Keratinocyte (primary cell): ENCODE results near the gene TNS1. TPM values are rescaled to one million over a fixed set of nuclear protein-coding genes. Genes with fewer than 3 reads are reported as not detected.
A peak's percentile ranks its signal among the peaks of the same experiment; 100 is the strongest.

Experiments used
- DNase-seq: peaks from one replicate; pipeline ENCODE4 v3.0.0-alpha.2; 2011; ENCODE audit warnings: low read depth, missing footprints, low spot score
- FAIRE-seq: peaks from 2 replicates; lab custom pipeline; 2011; peaks lifted over from hg19 to GRCh38; lab: Jason Lieb, UNC
- H2AFZ ChIP-seq: 2 replicates; pipeline ENCODE4 v1.6.0; 2012; ENCODE audit warnings: low read length, control low read depth, inconsistent platforms; ENCODE audit not compliant: control insufficient read depth
- H3K27ac ChIP-seq: 2 replicates; pipeline ENCODE4 v1.5.1; 2011; ENCODE audit warnings: low read length; ENCODE audit not compliant: control insufficient read depth, insufficient read depth
- H3K27me3 ChIP-seq: 3 replicates; pipeline ENCODE4 v1.6.0; 2011; ENCODE audit warnings: low read length; ENCODE audit not compliant: control insufficient read depth, insufficient read depth; ENCODE audit errors: extremely low read depth
- H3K36me3 ChIP-seq, 2 experiments: 2 replicates in 1 of 2; 3 replicates in 1 of 2; pipeline ENCODE4 v1.5.1; 2011; ENCODE audit warnings: low read length in 2 of 2, mild to moderate bottlenecking in 1 of 2; ENCODE audit not compliant: control insufficient read depth in 2 of 2, insufficient read depth in 2 of 2; ENCODE audit errors: extremely low read depth in 1 of 2
- H3K4me1 ChIP-seq: 3 replicates; pipeline ENCODE4 v1.5.1; 2011; ENCODE audit warnings: low read length; ENCODE audit not compliant: control insufficient read depth, insufficient read depth; ENCODE audit errors: extremely low read depth
- H3K4me2 ChIP-seq: 3 replicates; pipeline ENCODE4 v1.6.0; 2011; ENCODE audit warnings: low read depth, low read length; ENCODE audit not compliant: control insufficient read depth, insufficient read depth; ENCODE audit errors: extremely low read depth
- H3K4me3 ChIP-seq, 3 experiments: fragments of 200-600 bp in 1 of 3; sonication (generic) in 1 of 3; 2 replicates in 2 of 3; 3 replicates in 1 of 3; pipeline ENCODE4 v1.5.1; 2011 to 2016; ENCODE audit warnings: low read length in 3 of 3, mild to moderate bottlenecking in 3 of 3, control low read depth in 2 of 3, inconsistent platforms in 1 of 3, low read depth in 1 of 3, mixed read lengths in 1 of 3, mixed run types in 1 of 3, moderate library complexity in 1 of 3; ENCODE audit not compliant: control insufficient read depth in 2 of 3, insufficient read depth in 2 of 3; ENCODE audit errors: extremely low read depth in 1 of 3
- H3K79me2 ChIP-seq: 2 replicates; pipeline ENCODE4 v1.6.0; 2012; ENCODE audit warnings: low read length; ENCODE audit not compliant: control insufficient read depth, insufficient read depth
- H3K9ac ChIP-seq: 3 replicates; pipeline ENCODE4 v1.6.0; 2011; ENCODE audit warnings: low read length; ENCODE audit not compliant: control insufficient read depth, insufficient read depth; ENCODE audit errors: extremely low read depth
- H3K9me1 ChIP-seq: 3 replicates; pipeline ENCODE4 v1.6.0; 2011; ENCODE audit warnings: low read length; ENCODE audit not compliant: control insufficient read depth, insufficient read depth; ENCODE audit errors: extremely low read depth
- H3K9me3 ChIP-seq: 2 replicates; pipeline ENCODE4 v1.5.1; 2012; ENCODE audit warnings: low read depth, low read length; ENCODE audit not compliant: control insufficient read depth
- H4K20me1 ChIP-seq: 3 replicates; pipeline ENCODE4 v1.6.0; 2011; ENCODE audit warnings: low read length; ENCODE audit not compliant: control insufficient read depth, insufficient read depth; ENCODE audit errors: extremely low read depth
- EZH2 ChIP-seq: IDR thresholded peaks from one replicate; pipeline ENCODE4 v1.6.1; 2012; ENCODE audit warnings: inconsistent platforms, mild to moderate bottlenecking, low read length, moderate library complexity
- dilution Hi-C: fragments of 300-500 bp; cut with MboI; formaldehyde crosslinking; loops from one replicate; pipeline ENCODE4 v1.7.0; 2020; ENCODE audit warnings: low sequenced_read_pairs; ENCODE audit not compliant: extremely low pct_ligation_motif_present
- polyA plus RNA-seq, 5 experiments: library from polyadenylated mRNA; depleted of rRNA in 3 of 5; stranded (reverse) in 3 of 5; stranded (forward) in 1 of 5; unstranded in 1 of 5; fragments of >200 nt; gene quantifications; 1 replicate in 1 of 5; 2 replicates in 3 of 5; 3 replicates in 1 of 5; pipeline versions ENCODE4 v1.2.1 to v1.2.3, GENCODE V29; 2011 to 2012; ENCODE audit warnings: missing spikeins in 2 of 5, low read depth in 1 of 5, low replicate concordance in 1 of 5
- TF ChIP-seq, protein P1 (sequence below), 3 experiments: IDR thresholded peaks in 1 of 3; conservative IDR thresholded peaks in 1 of 3; optimal IDR thresholded peaks in 1 of 3; 2 replicates in 2 of 3; 3 replicates in 1 of 3; pipeline versions ENCODE3 to v1.5.1; 2011; ENCODE audit warnings: low read length in 3 of 3, mild to moderate bottlenecking in 3 of 3, moderate library complexity in 2 of 3, control low read depth in 1 of 3, inconsistent platforms in 1 of 3; ENCODE audit not compliant: insufficient read depth in 2 of 3; ENCODE audit errors: extremely low read depth in 1 of 3

The TNS1 gene
- polyA plus RNA-seq, 1 donor (not counting 4 experiments of a cell fraction or from before 2014, with no cell fraction given): 2.5 TPM

DNA sequence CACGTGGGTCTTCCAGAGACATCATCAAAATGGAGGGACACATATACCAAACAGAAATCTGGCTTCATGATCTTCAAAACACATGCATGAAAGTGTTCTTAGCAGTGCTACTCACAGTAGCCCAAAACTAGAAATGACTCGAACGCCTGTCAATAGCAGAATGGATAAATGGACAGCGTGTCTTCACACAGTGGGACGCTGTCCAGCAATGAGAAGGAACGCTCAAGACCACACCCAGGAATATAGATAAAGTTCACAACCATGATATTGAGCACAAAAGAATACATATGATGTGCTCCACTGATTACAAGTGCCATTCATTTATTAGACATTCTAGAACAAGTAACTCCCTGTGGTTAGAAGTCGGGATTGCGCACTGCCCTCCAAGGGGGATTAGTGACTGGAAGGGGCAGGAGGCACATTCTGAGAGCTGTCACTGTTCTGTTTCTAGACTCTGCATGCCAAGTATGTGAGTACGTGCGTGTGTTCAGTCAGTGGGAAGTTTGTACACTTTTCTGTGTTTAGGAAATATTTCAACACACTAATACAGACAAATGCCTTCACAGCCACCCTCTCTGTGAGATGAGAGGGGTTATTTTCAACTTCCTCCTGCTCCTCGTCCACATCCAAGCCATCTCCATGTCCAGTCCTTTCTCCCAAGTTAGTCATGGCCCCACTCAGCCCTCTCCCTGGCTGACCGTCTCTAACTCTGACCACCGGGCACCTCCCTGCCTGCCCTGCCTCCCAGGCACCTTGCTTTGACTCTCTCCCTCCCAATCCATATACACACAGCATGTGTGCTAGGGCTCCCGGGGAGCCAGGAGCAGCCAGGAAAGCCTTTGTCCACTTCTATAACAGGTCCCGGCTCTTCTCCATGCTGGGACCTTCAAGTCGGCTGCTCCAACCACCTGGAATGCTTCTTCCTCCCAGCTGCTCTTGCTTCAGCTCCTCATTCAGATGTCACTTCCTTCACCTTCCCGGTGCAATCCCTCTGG, 26.9 kb upstream of the TNS1 start:
- dilution Hi-C loops: no loop called here
- no peaks in the 10 kb centered on the region for H4K20me1 ChIP-seq
- H3K79me2 ChIP-seq: no peaks in the 10 kb centered on the region
- no peaks in the 10 kb centered on the region for H3K36me3 ChIP-seq
- H3K4me3 ChIP-seq: no peak overlapping the region
- peak overlapping the region; percentile 67 for H3K4me2 ChIP-seq
- H3K27ac ChIP-seq: no peak overlapping the region
- TF ChIP-seq, protein P1, sequence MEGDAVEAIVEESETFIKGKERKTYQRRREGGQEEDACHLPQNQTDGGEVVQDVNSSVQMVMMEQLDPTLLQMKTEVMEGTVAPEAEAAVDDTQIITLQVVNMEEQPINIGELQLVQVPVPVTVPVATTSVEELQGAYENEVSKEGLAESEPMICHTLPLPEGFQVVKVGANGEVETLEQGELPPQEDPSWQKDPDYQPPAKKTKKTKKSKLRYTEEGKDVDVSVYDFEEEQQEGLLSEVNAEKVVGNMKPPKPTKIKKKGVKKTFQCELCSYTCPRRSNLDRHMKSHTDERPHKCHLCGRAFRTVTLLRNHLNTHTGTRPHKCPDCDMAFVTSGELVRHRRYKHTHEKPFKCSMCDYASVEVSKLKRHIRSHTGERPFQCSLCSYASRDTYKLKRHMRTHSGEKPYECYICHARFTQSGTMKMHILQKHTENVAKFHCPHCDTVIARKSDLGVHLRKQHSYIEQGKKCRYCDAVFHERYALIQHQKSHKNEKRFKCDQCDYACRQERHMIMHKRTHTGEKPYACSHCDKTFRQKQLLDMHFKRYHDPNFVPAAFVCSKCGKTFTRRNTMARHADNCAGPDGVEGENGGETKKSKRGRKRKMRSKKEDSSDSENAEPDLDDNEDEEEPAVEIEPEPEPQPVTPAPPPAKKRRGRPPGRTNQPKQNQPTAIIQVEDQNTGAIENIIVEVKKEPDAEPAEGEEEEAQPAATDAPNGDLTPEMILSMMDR (optimal IDR thresholded peaks at IDR 0.05 in 1 of 3, IDR thresholded peaks at IDR 0.05 in 1 of 3, conservative IDR thresholded peaks at IDR 0.05 in 1 of 3; ENCODE audit: extremely low read depth in 1 of 3, insufficient read depth in 2 of 3, low read length in 3 of 3): no peak
- TF ChIP-seq EZH2: no peak
- H3K9me3 ChIP-seq: no peaks in the 10 kb centered on the region
- peaks cover 17% of the 10 kb centered on the region for H3K27me3 ChIP-seq
- no peak overlapping the region for H2AFZ ChIP-seq
- no peak overlapping the region for H3K9ac ChIP-seq
- no peaks in the 10 kb centered on the region for H3K9me1 ChIP-seq
- H3K4me1 ChIP-seq: peaks cover 37% of the 10 kb centered on the region
- FAIRE-seq (peak; percentile 61), DNase-seq (no peak)

DNA sequence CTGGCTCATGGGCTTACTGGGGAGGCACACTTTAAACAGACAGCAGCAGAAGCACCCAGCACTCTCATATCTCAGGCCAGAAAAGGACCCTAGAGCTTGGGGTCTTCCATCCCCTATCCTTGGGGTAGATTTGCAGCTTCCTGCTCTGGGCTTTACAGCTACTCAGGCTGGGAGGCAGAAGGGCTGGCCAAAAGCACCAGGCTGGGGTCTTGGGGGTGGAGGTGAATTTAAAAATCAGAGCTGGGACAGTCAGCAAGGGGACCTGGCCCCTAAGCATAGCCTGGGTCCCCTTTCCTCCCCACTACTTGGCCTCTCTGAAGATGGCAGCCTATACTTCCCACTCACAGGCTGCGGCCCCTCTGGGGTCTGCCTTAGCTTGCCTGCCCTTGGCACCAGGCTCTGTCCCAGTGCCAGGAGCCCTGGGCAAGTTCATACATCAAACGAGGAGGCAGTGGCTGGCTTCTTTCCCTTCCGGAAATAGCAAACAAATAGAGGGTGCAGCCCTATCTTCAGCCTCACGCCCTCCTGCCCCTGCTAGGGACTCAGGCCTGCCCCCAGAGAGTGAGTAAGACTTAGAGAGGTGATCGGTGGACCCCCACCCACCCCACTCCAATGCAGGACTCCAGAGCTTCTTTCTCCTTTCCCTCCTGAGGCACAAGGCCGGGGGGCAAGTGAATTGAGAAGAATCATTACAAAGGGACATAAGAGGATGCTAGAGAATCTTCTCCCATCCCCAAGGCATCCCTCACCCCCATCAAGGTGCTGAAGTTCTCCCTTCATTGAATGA, 26.0 kb upstream of the TNS1 start:
- Histone ChIP-seq H3K9me3 (no peaks in the 10 kb centered on the region), H3K4me2 (peak overlapping the region; percentile 67), H3K79me2 (no peaks in the 10 kb centered on the region), H2AFZ (no peak overlapping the region), H3K36me3 (no peaks in the 10 kb centered on the region), H4K20me1 (no peaks in the 10 kb centered on the region), H3K4me3 (no peak overlapping the region), H3K9ac (no peak overlapping the region), H3K27ac (no peak overlapping the region), H3K4me1 (peaks cover 37% of the 10 kb centered on the region), H3K27me3 (peaks cover 12% of the 10 kb centered on the region), H3K9me1 (no peaks in the 10 kb centered on the region)
- FAIRE-seq: peak; percentile 94
- dilution Hi-C loops: no loop called here
- TF ChIP-seq EZH2: no peak
- TF ChIP-seq, protein P1 (optimal IDR thresholded peaks at IDR 0.05 in 1 of 3, IDR thresholded peaks at IDR 0.05 in 1 of 3, conservative IDR thresholded peaks at IDR 0.05 in 1 of 3; ENCODE audit: extremely low read depth in 1 of 3, insufficient read depth in 2 of 3, low read length in 3 of 3): no peak
- no peak for DNase-seq
